Upper lobe of right lung (tissue), 1 donor: ENCODE results near the gene AGBL1. TPM values are rescaled to one million over a fixed set of nuclear protein-coding genes. Genes with fewer than 3 reads are reported as not detected.

Experiments
- ATAC-seq: fragments of 200-7000 bp; cut with Tn5 transposase; one replicate; pipeline ENCODE4 v1.9.1; 2020; ENCODE audit warnings: mild to moderate bottlenecking, moderate library complexity
- DNase-seq: peaks from one replicate; pipeline ENCODE4 v3.0.0-alpha.2; 2020
- H3K27ac ChIP-seq: fragments of 200-600 bp; one replicate; pipeline ENCODE4 v1.8.0; 2022
- H3K27me3 ChIP-seq: fragments of 200-600 bp; one replicate; pipeline ENCODE4 v1.8.0; 2022; ENCODE audit warnings: mild to moderate bottlenecking
- H3K36me3 ChIP-seq: fragments of 200-600 bp; one replicate; pipeline ENCODE4 v1.8.0; 2022
- H3K4me1 ChIP-seq: fragments of 200-600 bp; one replicate; pipeline ENCODE4 v1.8.0; 2022
- H3K4me3 ChIP-seq: fragments of 200-600 bp; one replicate; pipeline ENCODE4 v1.8.0; 2022; ENCODE audit warnings: mild to moderate bottlenecking
- H3K9me3 ChIP-seq: fragments of 200-600 bp; one replicate; pipeline ENCODE4 v1.8.0; 2022
- intact Hi-C: fragments of 100-400 bp; cut with DNase I; formaldehyde crosslinking; loops from one replicate; pipeline ENCODE4 v1.11.0; 2022
- total RNA-seq: library from RNA; stranded (reverse); fragmentation: NEBNext Ultra II Directional; extraction: Animal tissue kit (Norgen Biotek cat#: 25700); gene quantifications from one replicate; pipeline ENCODE4 v1.2.1, GENCODE V29; 2021
- TF ChIP-seq, protein P1 (sequence below): fragments of 200-600 bp; IDR thresholded peaks from one replicate; pipeline ENCODE4 v1.8.0; 2022; ENCODE audit warnings: antibody characterized with exemption
- donor health status: DM: no; HTN: yes; CAD: no; lungs with severe emphysema.

AGBL1 gene
- total RNA-seq, 1 donor from 2014 or later, result 6.5 TPM

DNA sequence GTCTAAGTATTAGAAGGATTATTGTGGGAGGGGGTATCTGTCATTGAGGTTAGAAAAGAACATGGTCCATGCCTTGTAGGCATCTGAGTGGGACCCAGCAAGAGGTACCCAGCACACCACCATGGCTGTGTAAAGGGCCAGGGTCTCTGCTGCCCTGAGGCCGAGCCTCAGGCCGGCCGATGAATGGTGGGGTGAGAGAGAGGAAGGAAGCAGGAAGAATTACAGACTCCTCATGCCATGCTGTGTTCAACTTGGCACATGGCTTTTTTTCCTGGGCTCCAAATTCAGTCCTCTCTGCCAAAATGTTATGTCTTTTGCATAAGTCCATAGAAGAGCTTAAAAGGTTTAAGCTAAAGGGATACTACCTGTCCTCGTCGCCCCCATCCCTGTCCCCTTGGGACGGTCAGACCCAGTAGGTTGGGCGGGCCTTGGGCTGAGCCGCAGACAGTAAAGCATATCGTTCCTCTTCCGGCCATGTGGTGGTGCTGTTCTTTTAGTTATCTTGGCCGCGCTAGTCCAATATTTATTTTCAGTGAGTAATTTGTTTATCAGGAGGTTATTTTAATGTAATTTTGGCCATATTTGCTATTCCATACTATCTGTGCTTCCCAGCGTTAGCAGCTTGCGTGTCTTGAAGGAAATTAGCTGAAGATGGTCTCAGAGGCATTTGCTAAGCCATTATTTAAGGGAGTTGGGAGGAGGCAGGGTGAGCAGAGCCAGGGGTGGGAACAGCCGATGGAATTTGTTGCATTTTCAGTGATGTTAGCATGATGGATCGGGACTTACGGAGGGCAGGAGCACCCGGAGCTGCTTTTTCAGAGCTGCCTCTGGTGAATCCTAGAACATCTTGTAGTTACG, 152.4 kb downstream of the AGBL1 start:
- Histone ChIP-seq H3K4me1 (no peaks in the 10 kb centered on the region), H3K4me3 (no peak overlapping the region), H3K27me3 (no peaks in the 10 kb centered on the region), H3K9me3 (no peaks in the 10 kb centered on the region), H3K36me3 (no peaks in the 10 kb centered on the region), H3K27ac (no peak overlapping the region)
- intact Hi-C loops, result no loop called here
- DNase-seq (no peak), ATAC-seq (peak; percentile 58)
- TF ChIP-seq, protein P1, sequence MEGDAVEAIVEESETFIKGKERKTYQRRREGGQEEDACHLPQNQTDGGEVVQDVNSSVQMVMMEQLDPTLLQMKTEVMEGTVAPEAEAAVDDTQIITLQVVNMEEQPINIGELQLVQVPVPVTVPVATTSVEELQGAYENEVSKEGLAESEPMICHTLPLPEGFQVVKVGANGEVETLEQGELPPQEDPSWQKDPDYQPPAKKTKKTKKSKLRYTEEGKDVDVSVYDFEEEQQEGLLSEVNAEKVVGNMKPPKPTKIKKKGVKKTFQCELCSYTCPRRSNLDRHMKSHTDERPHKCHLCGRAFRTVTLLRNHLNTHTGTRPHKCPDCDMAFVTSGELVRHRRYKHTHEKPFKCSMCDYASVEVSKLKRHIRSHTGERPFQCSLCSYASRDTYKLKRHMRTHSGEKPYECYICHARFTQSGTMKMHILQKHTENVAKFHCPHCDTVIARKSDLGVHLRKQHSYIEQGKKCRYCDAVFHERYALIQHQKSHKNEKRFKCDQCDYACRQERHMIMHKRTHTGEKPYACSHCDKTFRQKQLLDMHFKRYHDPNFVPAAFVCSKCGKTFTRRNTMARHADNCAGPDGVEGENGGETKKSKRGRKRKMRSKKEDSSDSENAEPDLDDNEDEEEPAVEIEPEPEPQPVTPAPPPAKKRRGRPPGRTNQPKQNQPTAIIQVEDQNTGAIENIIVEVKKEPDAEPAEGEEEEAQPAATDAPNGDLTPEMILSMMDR, result peak; percentile 58

DNA sequence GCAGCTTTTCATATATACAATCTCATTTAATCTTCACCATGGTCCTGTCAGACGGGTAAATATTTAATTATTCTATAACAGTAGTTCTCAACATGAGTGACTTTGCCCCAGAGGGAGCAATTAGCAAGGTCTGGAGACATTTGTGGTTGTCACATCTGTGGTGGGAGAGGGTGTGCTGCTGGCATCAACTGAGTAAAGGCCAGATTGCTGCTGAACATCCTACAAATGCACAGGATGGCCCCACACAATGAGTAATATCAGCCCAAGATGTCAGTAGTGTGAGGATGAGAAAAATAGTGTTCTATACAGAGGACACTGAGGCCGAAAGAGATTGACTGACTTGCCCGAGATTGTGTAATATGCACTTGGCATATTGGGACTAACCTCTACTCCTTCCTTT, 156.0 kb downstream of the AGBL1 start:
- Histone ChIP-seq H3K36me3 (no peaks in the 10 kb centered on the region), H3K4me3 (no peak overlapping the region), H3K9me3 (no peaks in the 10 kb centered on the region), H3K27ac (no peak overlapping the region), H3K27me3 (no peaks in the 10 kb centered on the region), H3K4me1 (no peaks in the 10 kb centered on the region)
- DNase-seq (no peak), ATAC-seq (no peak)
- TF ChIP-seq, protein P1, result no peak
- intact Hi-C loops, result no loop called here

DNA sequence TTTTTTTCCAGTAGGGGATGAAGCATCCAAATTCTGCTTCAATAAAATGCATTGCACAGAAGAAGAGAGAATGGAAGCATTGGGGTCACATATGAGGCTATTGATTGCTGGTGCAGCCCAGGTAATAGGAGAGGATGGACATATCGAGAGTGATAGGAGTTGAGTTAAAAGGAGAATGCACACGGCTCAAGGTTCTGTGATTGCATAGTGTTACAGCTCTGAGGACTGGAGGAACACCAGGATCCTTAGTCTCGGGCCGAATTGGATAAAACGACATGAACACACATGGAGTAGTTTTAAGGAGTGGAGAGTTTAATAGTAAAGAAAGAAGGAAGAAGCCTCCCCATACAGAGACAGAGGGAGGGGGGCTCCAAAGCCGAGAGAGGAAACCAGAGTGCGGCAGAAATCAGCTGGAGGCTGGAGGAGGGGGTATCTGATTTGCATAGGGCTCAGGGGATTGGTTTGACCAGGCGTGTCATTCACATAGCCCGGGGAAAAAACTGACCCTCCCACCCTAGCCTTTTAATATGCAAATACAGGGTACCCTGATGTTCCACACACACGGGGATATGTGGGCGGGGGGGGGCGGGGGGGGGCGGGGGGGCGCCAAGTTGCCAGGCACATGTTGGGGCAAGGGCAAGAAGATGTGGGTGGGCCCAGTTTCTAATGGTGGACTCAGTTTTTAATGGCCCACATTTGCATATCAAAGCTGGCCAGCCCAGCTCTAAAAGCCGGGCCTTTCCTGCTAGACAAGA, 156.9 kb downstream of the AGBL1 start:
- Histone ChIP-seq H3K4me3 (no peak overlapping the region), H3K36me3 (no peaks in the 10 kb centered on the region), H3K27me3 (no peaks in the 10 kb centered on the region), H3K27ac (no peak overlapping the region), H3K9me3 (no peaks in the 10 kb centered on the region), H3K4me1 (no peaks in the 10 kb centered on the region)
- ATAC-seq, result no peak
- intact Hi-C loops, result no loop called here
- TF ChIP-seq, protein P1, result no peak
- no peak for DNase-seq

DNA sequence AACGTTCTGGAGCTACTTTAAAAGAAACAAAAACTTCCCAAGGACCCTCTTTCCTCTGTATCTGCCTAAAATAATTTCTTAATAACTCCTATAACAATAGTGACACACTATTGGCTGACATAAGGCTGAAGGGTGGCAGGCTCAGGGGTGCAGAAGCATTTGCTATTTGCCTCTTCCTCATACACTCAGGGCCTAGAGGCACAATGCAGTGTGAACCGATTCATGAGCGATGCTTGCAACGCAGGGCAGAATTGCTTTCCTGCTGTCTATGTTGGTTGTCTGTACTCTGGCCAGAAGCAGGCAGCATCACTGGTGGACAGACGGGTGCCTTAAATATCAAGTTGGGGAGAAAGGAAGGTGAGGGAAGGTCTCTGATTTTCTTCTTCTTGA, 157.4 kb downstream of the AGBL1 start:
- H3K4me3 ChIP-seq, result no peak overlapping the region
- intact Hi-C loops, result no loop called here
- ATAC-seq (no peak), DNase-seq (no peak)
- no peak overlapping the region for H3K27ac ChIP-seq
- H3K27me3 ChIP-seq, result no peaks in the 10 kb centered on the region
- H3K4me1 ChIP-seq, result no peaks in the 10 kb centered on the region
- H3K9me3 ChIP-seq, result no peaks in the 10 kb centered on the region
- no peaks in the 10 kb centered on the region for H3K36me3 ChIP-seq
- TF ChIP-seq, protein P1, result no peak

DNA sequence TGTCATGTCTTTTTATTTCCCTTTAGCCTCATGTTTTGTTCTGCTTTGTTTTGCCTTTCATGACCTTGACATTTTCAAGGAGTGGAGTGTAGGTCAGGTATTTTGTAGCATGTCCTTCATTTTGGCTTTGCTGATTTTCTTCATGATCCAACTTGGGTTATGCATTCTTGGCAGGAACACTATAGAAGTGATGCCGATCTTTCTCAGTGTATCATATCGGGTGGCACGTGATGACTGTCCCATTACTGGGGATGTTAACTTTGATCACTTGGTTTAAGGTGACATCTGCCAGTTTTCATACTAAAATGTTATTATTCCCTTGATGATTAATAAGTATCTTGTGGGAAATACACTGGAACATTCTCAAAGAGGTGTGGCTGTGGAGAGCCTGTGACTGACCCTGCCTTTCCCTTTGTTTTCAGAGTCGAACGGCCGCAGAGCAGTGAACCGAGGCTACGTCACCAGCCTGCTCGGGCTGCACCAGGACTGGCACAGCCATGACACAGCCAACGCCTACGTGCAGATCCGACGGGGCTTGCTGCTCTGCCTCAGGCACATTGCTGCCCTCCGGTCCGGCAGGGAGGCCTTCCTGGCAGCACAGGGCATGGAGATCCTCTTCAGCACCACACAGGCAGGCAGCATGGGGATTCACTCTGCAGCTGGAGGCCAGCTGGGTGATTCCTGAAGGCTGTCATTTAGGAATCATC, 167.7 kb downstream of the AGBL1 start:
- no peaks in the 10 kb centered on the region for H3K36me3 ChIP-seq
- no peaks in the 10 kb centered on the region for H3K9me3 ChIP-seq
- no peak overlapping the region for H3K4me3 ChIP-seq
- DNase-seq (no peak), ATAC-seq (no peak)
- no peaks in the 10 kb centered on the region for H3K4me1 ChIP-seq
- no peak overlapping the region for H3K27ac ChIP-seq
- intact Hi-C loops, result no loop called here
- TF ChIP-seq, protein P1, result no peak
- H3K27me3 ChIP-seq, result no peaks in the 10 kb centered on the region
